A673 (cell line): Measurements from ENCODE around the gene PSMB10.

Source experiments
- CTCF ChIP-seq: fragments of 300-800, 200-600 bp; sonication (generic); conservative IDR thresholded peaks from 2 replicates; pipeline ENCODE4 v1.5.1; 2017; ENCODE audit warnings: low read depth, mild to moderate bottlenecking, antibody characterized with exemption, low read length, moderate library complexity, mixed read lengths
- EZH2 ChIP-seq: fragments of 200-600 bp; sonication (generic); IDR thresholded peaks from 2 replicates; pipeline ENCODE4 v1.6.1; 2017; ENCODE audit warnings: borderline replicate concordance, low read depth, mild to moderate bottlenecking, mixed read lengths, antibody characterized with exemption, low read length; ENCODE audit not compliant: poor library complexity, severe bottlenecking

- TF ChIP-seq CTCF (no peak), EZH2 (no peak)
These were observed 29.3 kb upstream of the PSMB10 start for GRCh38 chr16:67965668-67966548.
